Aorta (tissue), 5 donors: ENCODE results near the gene APOL1. TPM values are rescaled to one million over a fixed set of nuclear protein-coding genes. Genes with fewer than 3 reads are reported as not detected.
A peak's percentile ranks its signal among the peaks of the same experiment; 100 is the strongest.

Experiments
- ATAC-seq: fragments of 200-7000 bp; cut with Tn5 transposase; one replicate; pipeline ENCODE4 v1.9.1; 2022; ENCODE audit warnings: moderate library complexity; ENCODE audit not compliant: low FRiP score
- DNase-seq, 2 donors: peaks; one replicate each; pipeline ENCODE4 v3.0.0-alpha.2; 2020
- H3K27ac ChIP-seq, 2 donors: one replicate each; pipeline ENCODE4 v1.5.1; 2013; ENCODE audit warnings: low read length in 2 of 2, mild to moderate bottlenecking in 2 of 2, moderate library complexity in 2 of 2, control low read depth in 1 of 2, inconsistent platforms in 1 of 2, low read depth in 1 of 2
- H3K27me3 ChIP-seq, 2 donors: one replicate each; pipeline ENCODE4 v1.6.1; 2013; ENCODE audit warnings: control low read depth in 1 of 2, low read length in 1 of 2, mild to moderate bottlenecking in 1 of 2, moderate library complexity in 1 of 2; ENCODE audit not compliant: insufficient read depth in 2 of 2, control insufficient read depth in 1 of 2
- H3K36me3 ChIP-seq, 2 donors: one replicate each; pipeline ENCODE4 v1.6.1; 2013; ENCODE audit warnings: control low read depth in 1 of 2, low read length in 1 of 2, mild to moderate bottlenecking in 1 of 2; ENCODE audit not compliant: insufficient read depth in 2 of 2, control insufficient read depth in 1 of 2
- H3K4me1 ChIP-seq, 2 donors: one replicate each; pipeline ENCODE4 v1.6.1; 2013; ENCODE audit warnings: low read length in 2 of 2, control low read depth in 1 of 2, mild to moderate bottlenecking in 1 of 2, moderate library complexity in 1 of 2; ENCODE audit not compliant: insufficient read depth in 2 of 2, control insufficient read depth in 1 of 2
- H3K4me3 ChIP-seq, 2 donors: one replicate each; pipeline ENCODE4 v1.5.1; 2013; ENCODE audit warnings: low read length in 2 of 2, control low read depth in 1 of 2, mild to moderate bottlenecking in 1 of 2
- H3K9me3 ChIP-seq: one replicate; pipeline ENCODE4 v1.6.1; 2013; ENCODE audit warnings: mild to moderate bottlenecking, low read length; ENCODE audit not compliant: control insufficient read depth
- WGBS, 2 donors: extraction: QIAGEN DNeasy Blood & Tissue Kit; methylation state at CpG; one replicate each; pipeline ENCODE4 v1.1.7; 2013; 5-methylcytosine and 5-hydroxymethylcytosine counted together
- intact Hi-C, 2 donors: fragments of 100-400 bp; cut with DNase I; formaldehyde crosslinking; loops; one replicate each; pipeline versions ENCODE4 v1.14.2 to v1.15.0; 2022
- polyA plus RNA-seq, 2 donors: library from polyadenylated mRNA; stranded (reverse); fragments of 200-250 nt; gene quantifications; one replicate each; pipeline ENCODE4 v1.2.3, GENCODE V29; 2013
- total RNA-seq, 2 donors: library from RNA; stranded (reverse); fragmentation: NEBNext Ultra II Directional; extraction: Animal tissue kit (Norgen Biotek cat#: 25700); gene quantifications; one replicate each; pipeline ENCODE4 v1.2.1, GENCODE V29; 2021
- donor health status: healthy with polysubstance abuse.
- donor health status: Bipolar disorder and iron deficiency.
- donor health status: DM: no; HTN: no; CAD: no.
- donor health status: DM: no; HTN: no; CAD: no.
- donor health status: DM: yes; HTN: yes; CAD: no.

The APOL1 gene
- total and polyA plus RNA-seq, 4 donors: 14.1 to 74.0 (median 43.2) TPM

GRCh38 chr22:36236388-36237319 is 16.3 kb upstream of the APOL1 start:
- intact Hi-C loops: loop anchor here in 1 of 2 donors (5.0 kb wide), 2 partner anchors 39 to 84 kb away; no protein-coding TSS in a partner anchor
- Histone ChIP-seq H3K27me3 (no peaks in the 10 kb centered on the region), H3K4me3 (no peak overlapping the region), H3K27ac (no peak overlapping the region), H3K36me3 (no peaks in the 10 kb centered on the region), H3K9me3 (no peaks in the 10 kb centered on the region), H3K4me1 (no peaks in the 10 kb centered on the region)
- WGBS, 2 donors: 78 to 89% methylated on average over 14 of the region's 14 CpGs
- no peak for DNase-seq
- no peak for ATAC-seq

GRCh38 chr22:36237462-36238372 is 15.2 kb upstream of the APOL1 start:
- DNase-seq (peak in 1 of 2 donors; percentile 49), ATAC-seq (no peak)
- Histone ChIP-seq H3K4me3 (no peak overlapping the region), H3K4me1 (no peaks in the 10 kb centered on the region), H3K27ac (no peak overlapping the region), H3K27me3 (no peaks in the 10 kb centered on the region), H3K36me3 (no peaks in the 10 kb centered on the region), H3K9me3 (no peaks in the 10 kb centered on the region)
- intact Hi-C loops: loop anchor here in 1 of 2 donors (5.0 kb wide), 2 partner anchors 40 to 85 kb away; no protein-coding TSS in a partner anchor
- WGBS, 2 donors: 43 to 59% methylated on average over 12 of the region's 12 CpGs

- DNase-seq (peak in 1 of 2 donors; percentile 45), ATAC-seq (peak; percentile 51)
- Histone ChIP-seq H3K4me3 (peak overlapping the region; percentile 54 to 75), H3K36me3 (no peaks in the 10 kb centered on the region), H3K27me3 (no peaks in the 10 kb centered on the region), H3K27ac (peak overlapping the region in 1 of 2 donors; percentile 55), H3K9me3 (no peaks in the 10 kb centered on the region), H3K4me1 (no peaks in the 10 kb centered on the region)
- 5 to 7% methylated on average over 5 of the region's 5 CpGs for WGBS, 2 donors
- intact Hi-C loops: loop anchor here in 1 of 2 donors (5.0 kb wide), 2 partner anchors 41 to 86 kb away; no protein-coding TSS in a partner anchor
Observed at GRCh38 chr22:36238373-36239149, 14.4 kb upstream of the APOL1 start.

- peak; percentile 31 for ATAC-seq
- 0 to 1% methylated on average over 4 of the region's 4 CpGs for WGBS, 2 donors
- Histone ChIP-seq H3K27me3 (no peaks in the 10 kb centered on the region), H3K9me3 (no peaks in the 10 kb centered on the region), H3K4me1 (no peaks in the 10 kb centered on the region), H3K4me3 (peak overlapping the region; percentile 54 to 75), H3K36me3 (no peaks in the 10 kb centered on the region), H3K27ac (peak overlapping the region; percentile 20 to 55)
- peak in 1 of 2 donors; percentile 47 for DNase-seq
- intact Hi-C loops: loop anchor here in 1 of 2 donors (5.0 kb wide), 2 partner anchors 42 to 87 kb away; no protein-coding TSS in a partner anchor
Observed at GRCh38 chr22:36239150-36239400, 13.9 kb upstream of the APOL1 start.

- H3K4me1 ChIP-seq: no peaks in the 10 kb centered on the region
- DNase-seq: peak; percentile 93 to 95
- peak within 1 kb of the TSS; percentile 20 to 80 for H3K27ac ChIP-seq
- 3 to 4% methylated on average over 13 of the region's 13 CpGs for WGBS, 2 donors
- no peaks in the 10 kb centered on the region for H3K27me3 ChIP-seq
- peak within 1 kb of the TSS; percentile 54 to 75 for H3K4me3 ChIP-seq
- H3K9me3 ChIP-seq: no peaks in the 10 kb centered on the region
- H3K36me3 ChIP-seq: no peaks in the 10 kb centered on the region
- ATAC-seq: peak; percentile 97
- intact Hi-C loops: loop anchor here in 1 of 2 donors (5.0 kb wide), 2 partner anchors 42 to 87 kb away; no protein-coding TSS in a partner anchor
Observed at GRCh38 chr22:36239401-36240171, 13.3 kb upstream of the APOL1 start, which contains the start of gene APOL2. TSS of gene APOL2 (minus strand) at chr22:36239527. CDS start at chr22:36233162, 6,365 bp downstream.

- Histone ChIP-seq H3K9me3 (no peaks in the 10 kb centered on the region), H3K4me1 (no peaks in the 10 kb centered on the region), H3K36me3 (no peaks in the 10 kb centered on the region), H3K27me3 (no peaks in the 10 kb centered on the region), H3K4me3 (no peak overlapping the region), H3K27ac (peak overlapping the region in 1 of 2 donors; percentile 67)
- peak in 1 of 2 donors; percentile 48 for DNase-seq
- 24 to 26% methylated on average over 5 of the region's 5 CpGs for WGBS, 2 donors
- intact Hi-C loops: no loop called here
- ATAC-seq: no peak
Observed at GRCh38 chr22:36243986-36244385, 8.9 kb upstream of the APOL1 start.

- intact Hi-C loops: no loop called here
- H3K4me1 ChIP-seq: no peaks in the 10 kb centered on the region
- no peak overlapping the region for H3K4me3 ChIP-seq
- peak in 1 of 2 donors; percentile 49 for DNase-seq
- H3K36me3 ChIP-seq: no peaks in the 10 kb centered on the region
- no peaks in the 10 kb centered on the region for H3K9me3 ChIP-seq
- peak; percentile 72 for ATAC-seq
- 39% methylated on average over 5 of the region's 5 CpGs for WGBS, 2 donors
- H3K27ac ChIP-seq: peak overlapping the region in 1 of 2 donors; percentile 67
- H3K27me3 ChIP-seq: no peaks in the 10 kb centered on the region
Observed at GRCh38 chr22:36244522-36245391, 8.2 kb upstream of the APOL1 start.
